OCI-LY3 (cell line): ENCODE measurements around the gene MRAP.

Source experiments
- CTCF ChIP-seq: fragments of 200-600, 300-600 bp; sonication (generic); IDR thresholded peaks from 2 replicates; pipeline ENCODE4 v1.5.1; 2014; ENCODE audit warnings: antibody characterized with exemption, low read length, low read depth
- EZH2phosphoT487 ChIP-seq: fragments of 200-600 bp; shearing (Covaris generic); IDR thresholded peaks from 2 replicates; pipeline ENCODE4 v1.6.1; 2018; ENCODE audit warnings: antibody characterized with exemption, mixed run types, low read depth

GRCh38 chr21:32302560-32302959 lies 3.9 kb downstream of the MRAP start:
- TF ChIP-seq CTCF (no peak), EZH2phosphoT487 (no peak)
